SK-N-SH treated with all-trans-retinoic acid at 6 μM for 48 hours (cell line): Measurements from ENCODE around the gene SLC35C1.
"Not testable (repeated sequence)": the region's sequence is repeated elsewhere in the genome, so short reads cannot be mapped to it uniquely, and the experiment has no call there.

Source experiments
- ATAC-seq: fragments of 200-7000 bp; cut with Tn5 transposase; 3 replicates; pipeline ENCODE4 v1.9.1; 2020; ENCODE audit warnings: mild to moderate bottlenecking, moderate library complexity
- BACH2 ChIP-seq: fragments of 250-450 bp; sonication (Bioruptor Pico); IDR thresholded peaks from 2 replicates; pipeline ENCODE4 v1.9.0; 2021; ENCODE audit warnings: mild to moderate bottlenecking, borderline replicate concordance
- CSDC2 ChIP-seq: fragments of 250-450 bp; sonication (Bioruptor Pico); IDR thresholded peaks from 2 replicates; pipeline ENCODE4 v1.5.0; 2020; ENCODE audit warnings: mild to moderate bottlenecking, moderate library complexity
- ESRRG ChIP-seq: fragments of 250-450 bp; sonication (Bioruptor Pico); IDR thresholded peaks from 2 replicates; pipeline ENCODE4 v1.6.1; 2021; ENCODE audit warnings: mild to moderate bottlenecking
- GLIS3 ChIP-seq: fragments of 250-450 bp; sonication (Bioruptor Pico); IDR thresholded peaks from 2 replicates; pipeline ENCODE4 v1.5.0; 2020; ENCODE audit warnings: mild to moderate bottlenecking, moderate library complexity
- OSR1 ChIP-seq: fragments of 250-450 bp; sonication (Bioruptor Pico); IDR thresholded peaks from 2 replicates; pipeline ENCODE4 v1.8.0; 2022; ENCODE audit warnings: moderate library complexity, mild to moderate bottlenecking, inconsistent platforms
- PPARA ChIP-seq: fragments of 250-450 bp; sonication (Bioruptor Pico); IDR thresholded peaks from 2 replicates; pipeline ENCODE4 v1.5.0; 2020; ENCODE audit warnings: mild to moderate bottlenecking, borderline replicate concordance
- SNAI2 ChIP-seq: fragments of 250-450 bp; sonication (Bioruptor Pico); IDR thresholded peaks from 2 replicates; pipeline ENCODE4 v1.5.0; 2020; ENCODE audit warnings: mild to moderate bottlenecking, moderate library complexity
- TCF4 ChIP-seq: fragments of 250-450 bp; sonication (Bioruptor Pico); IDR thresholded peaks from 2 replicates; pipeline ENCODE4 v1.8.0; 2021; ENCODE audit warnings: mild to moderate bottlenecking, moderate library complexity, borderline replicate concordance
- TOX ChIP-seq: fragments of 250-450 bp; sonication (Bioruptor Pico); IDR thresholded peaks from 2 replicates; pipeline ENCODE4 v1.8.0; 2021; ENCODE audit warnings: mild to moderate bottlenecking, moderate library complexity, borderline replicate concordance
- ZFP3 ChIP-seq: fragments of 250-450 bp; sonication (Bioruptor Pico); IDR thresholded peaks from 2 replicates; pipeline ENCODE4 v1.5.0; 2020; ENCODE audit warnings: mild to moderate bottlenecking, moderate library complexity
- ZFP30 ChIP-seq: fragments of 450-650 bp; formaldehyde crosslinking; IDR thresholded peaks from 2 replicates; pipeline ENCODE4 v1.5.0; 2022; ENCODE audit warnings: mild to moderate bottlenecking, moderate library complexity
- ZNF8 ChIP-seq: fragments of 450-650 bp; formaldehyde crosslinking; IDR thresholded peaks from 2 replicates; pipeline ENCODE4 v1.5.0; 2020; ENCODE audit warnings: mild to moderate bottlenecking, moderate library complexity
- TF ChIP-seq, protein P1 (sequence below): fragments of 250-450 bp; sonication (Bioruptor Pico); IDR thresholded peaks from 2 replicates; pipeline ENCODE4 v1.5.0; 2020; ENCODE audit warnings: mild to moderate bottlenecking, moderate library complexity
- TF ChIP-seq, protein P2 (sequence below): fragments of 250-450 bp; sonication (Bioruptor Pico); IDR thresholded peaks from 2 replicates; pipeline ENCODE4 v1.5.1; 2021; ENCODE audit warnings: mild to moderate bottlenecking, moderate library complexity
- TF ChIP-seq, protein P3 (sequence below): fragments of 250-450 bp; sonication (Bioruptor Pico); IDR thresholded peaks from 2 replicates; pipeline ENCODE4 v1.8.0; 2020; ENCODE audit warnings: mild to moderate bottlenecking, moderate library complexity, borderline replicate concordance

SLC35C1 gene

DNA sequence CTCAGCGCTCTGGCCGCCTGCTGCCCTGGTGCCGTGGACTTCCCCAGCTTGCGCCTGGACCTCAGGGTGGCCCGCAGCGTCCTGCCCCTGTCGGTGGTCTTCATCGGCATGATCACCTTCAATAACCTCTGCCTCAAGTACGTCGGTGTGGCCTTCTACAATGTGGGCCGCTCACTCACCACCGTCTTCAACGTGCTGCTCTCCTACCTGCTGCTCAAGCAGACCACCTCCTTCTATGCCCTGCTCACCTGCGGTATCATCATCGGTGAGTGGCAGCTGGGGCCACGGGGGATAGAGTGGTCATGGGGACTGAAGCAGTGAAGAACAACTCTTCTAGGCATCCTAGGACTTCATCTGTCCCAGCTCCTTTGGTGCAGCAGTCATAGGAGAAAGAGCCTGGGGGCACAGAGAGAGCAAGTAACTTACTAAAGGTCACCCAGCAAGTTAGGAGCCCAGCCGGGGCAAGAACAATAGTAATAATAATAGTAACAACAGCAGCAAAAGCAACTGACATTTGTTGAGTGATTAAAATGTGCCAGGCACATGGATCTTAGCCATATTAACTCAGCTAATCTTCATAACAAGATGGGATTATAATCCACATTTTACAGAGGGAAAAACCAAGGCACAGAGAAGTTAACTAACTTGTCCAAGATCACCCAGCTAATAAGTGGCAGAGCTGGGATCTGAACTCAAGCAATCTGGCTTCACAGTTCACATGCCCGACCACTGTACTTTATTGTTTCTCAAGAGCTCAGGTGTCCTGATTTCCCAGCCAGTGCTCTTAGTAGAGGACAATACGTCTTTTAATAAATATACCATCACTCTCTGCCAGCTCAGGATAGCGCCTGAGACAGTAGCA, 1.4 kb downstream of the SLC35C1 start:
- no peak for ATAC-seq
- TF ChIP-seq PPARA (CRISPR knock-in tag) (no peak), CSDC2 (CRISPR knock-in tag) (no peak), TCF4 (no peak)
- TF ChIP-seq, protein P1, sequence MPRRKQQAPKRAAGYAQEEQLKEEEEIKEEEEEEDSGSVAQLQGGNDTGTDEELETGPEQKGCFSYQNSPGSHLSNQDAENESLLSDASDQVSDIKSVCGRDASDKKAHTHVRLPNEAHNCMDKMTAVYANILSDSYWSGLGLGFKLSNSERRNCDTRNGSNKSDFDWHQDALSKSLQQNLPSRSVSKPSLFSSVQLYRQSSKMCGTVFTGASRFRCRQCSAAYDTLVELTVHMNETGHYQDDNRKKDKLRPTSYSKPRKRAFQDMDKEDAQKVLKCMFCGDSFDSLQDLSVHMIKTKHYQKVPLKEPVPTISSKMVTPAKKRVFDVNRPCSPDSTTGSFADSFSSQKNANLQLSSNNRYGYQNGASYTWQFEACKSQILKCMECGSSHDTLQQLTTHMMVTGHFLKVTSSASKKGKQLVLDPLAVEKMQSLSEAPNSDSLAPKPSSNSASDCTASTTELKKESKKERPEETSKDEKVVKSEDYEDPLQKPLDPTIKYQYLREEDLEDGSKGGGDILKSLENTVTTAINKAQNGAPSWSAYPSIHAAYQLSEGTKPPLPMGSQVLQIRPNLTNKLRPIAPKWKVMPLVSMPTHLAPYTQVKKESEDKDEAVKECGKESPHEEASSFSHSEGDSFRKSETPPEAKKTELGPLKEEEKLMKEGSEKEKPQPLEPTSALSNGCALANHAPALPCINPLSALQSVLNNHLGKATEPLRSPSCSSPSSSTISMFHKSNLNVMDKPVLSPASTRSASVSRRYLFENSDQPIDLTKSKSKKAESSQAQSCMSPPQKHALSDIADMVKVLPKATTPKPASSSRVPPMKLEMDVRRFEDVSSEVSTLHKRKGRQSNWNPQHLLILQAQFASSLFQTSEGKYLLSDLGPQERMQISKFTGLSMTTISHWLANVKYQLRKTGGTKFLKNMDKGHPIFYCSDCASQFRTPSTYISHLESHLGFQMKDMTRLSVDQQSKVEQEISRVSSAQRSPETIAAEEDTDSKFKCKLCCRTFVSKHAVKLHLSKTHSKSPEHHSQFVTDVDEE: no peak
- TF ChIP-seq, protein P2, sequence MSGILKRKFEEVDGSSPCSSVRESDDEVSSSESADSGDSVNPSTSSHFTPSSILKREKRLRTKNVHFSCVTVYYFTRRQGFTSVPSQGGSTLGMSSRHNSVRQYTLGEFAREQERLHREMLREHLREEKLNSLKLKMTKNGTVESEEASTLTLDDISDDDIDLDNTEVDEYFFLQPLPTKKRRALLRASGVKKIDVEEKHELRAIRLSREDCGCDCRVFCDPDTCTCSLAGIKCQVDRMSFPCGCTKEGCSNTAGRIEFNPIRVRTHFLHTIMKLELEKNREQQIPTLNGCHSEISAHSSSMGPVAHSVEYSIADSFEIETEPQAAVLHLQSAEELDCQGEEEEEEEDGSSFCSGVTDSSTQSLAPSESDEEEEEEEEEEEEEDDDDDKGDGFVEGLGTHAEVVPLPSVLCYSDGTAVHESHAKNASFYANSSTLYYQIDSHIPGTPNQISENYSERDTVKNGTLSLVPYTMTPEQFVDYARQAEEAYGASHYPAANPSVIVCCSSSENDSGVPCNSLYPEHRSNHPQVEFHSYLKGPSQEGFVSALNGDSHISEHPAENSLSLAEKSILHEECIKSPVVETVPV (CRISPR knock-in tag): no peak

DNA sequence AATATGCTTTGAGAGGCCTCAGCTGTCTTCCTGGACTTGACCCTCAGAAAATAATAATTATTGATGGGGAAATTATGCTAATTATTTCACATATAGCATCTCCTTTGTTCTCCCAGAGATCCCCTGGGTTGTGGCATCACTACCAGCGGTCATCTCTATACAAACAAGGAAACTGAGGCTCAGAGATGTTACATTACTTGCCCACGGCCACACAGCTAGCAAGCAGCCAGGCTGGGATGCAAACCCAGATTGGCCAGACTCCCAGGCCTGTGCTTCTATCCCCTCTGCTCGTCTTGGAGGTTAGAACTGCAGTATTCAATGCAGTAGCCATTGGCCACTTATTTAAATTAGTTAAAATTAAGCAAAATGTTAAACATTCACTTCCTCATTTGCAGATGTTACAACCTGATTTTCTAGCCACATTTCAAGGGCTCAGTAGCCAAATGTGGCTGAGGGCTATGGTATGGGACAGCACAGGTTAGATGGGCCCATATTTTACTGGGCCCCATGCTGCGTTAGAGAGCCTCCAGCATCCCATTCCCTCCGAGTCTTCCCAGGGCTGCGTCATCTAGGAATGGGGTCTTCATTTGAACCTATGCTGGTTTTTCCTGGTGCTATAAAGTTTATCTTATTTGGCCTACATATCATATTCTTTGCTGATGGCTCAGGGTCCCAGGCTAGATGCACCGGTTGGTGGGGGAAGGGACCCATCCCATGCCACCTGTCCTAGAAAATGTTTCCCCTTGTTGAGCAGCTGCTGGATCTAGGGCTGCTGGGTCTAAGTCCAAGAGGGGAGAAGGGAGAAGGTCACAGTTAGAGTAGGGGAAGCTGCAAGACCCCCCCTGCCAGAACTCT, 2.2 kb downstream of the SLC35C1 start:
- TF ChIP-seq ZFP30 (no peak), ESRRG (no peak), TOX (CRISPR knock-in tag) (no peak), ZNF8 (no peak), CSDC2 (CRISPR knock-in tag) (no peak), ZFP3 (CRISPR knock-in tag) (no peak), TCF4 (no peak)
- TF ChIP-seq, protein P2 (CRISPR knock-in tag): no peak
- TF ChIP-seq, protein P1: no peak
- TF ChIP-seq, all 23 proteins: peak for 0
- no peak for ATAC-seq

DNA sequence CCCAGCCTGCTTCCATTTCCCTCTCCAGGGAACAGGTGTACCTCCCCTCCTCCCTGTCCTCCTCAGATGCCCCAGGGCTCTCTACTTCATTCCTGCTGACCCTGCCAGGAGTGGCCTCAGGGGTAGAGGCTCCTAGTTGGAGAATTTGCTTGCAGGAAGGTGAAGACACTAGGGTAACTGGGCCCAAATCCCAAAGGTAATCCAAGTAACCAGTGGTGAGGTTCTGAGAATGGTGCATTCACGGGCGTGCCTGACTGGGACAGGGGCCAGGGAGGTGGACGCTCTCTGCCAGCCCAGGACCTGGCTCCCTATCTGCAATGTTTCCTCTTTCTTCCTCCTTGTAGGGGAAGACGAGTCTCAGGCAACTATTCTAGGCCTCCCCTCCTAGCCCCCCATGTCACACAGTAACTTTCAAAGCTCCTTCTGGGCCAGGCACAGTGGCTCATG, 2.9 kb downstream of the SLC35C1 start:
- TF ChIP-seq, protein P2 (CRISPR knock-in tag): no peak
- no peak for TF ChIP-seq OSR1 (CRISPR knock-in tag)
- TF ChIP-seq BACH2 (CRISPR knock-in tag): no peak
- TF ChIP-seq, protein P1: no peak
- TF ChIP-seq ESRRG: no peak
- no peak for TF ChIP-seq SNAI2 (CRISPR knock-in tag)
- no peak for TF ChIP-seq GLIS3
- TF ChIP-seq ZFP3 (CRISPR knock-in tag): no peak
- TF ChIP-seq, protein P3, sequence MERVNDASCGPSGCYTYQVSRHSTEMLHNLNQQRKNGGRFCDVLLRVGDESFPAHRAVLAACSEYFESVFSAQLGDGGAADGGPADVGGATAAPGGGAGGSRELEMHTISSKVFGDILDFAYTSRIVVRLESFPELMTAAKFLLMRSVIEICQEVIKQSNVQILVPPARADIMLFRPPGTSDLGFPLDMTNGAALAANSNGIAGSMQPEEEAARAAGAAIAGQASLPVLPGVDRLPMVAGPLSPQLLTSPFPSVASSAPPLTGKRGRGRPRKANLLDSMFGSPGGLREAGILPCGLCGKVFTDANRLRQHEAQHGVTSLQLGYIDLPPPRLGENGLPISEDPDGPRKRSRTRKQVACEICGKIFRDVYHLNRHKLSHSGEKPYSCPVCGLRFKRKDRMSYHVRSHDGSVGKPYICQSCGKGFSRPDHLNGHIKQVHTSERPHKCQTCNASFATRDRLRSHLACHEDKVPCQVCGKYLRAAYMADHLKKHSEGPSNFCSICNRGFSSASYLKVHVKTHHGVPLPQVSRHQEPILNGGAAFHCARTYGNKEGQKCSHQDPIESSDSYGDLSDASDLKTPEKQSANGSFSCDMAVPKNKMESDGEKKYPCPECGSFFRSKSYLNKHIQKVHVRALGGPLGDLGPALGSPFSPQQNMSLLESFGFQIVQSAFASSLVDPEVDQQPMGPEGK (CRISPR knock-in tag): no peak
- TF ChIP-seq, all 23 proteins: peak for 0
- no peak for ATAC-seq

DNA sequence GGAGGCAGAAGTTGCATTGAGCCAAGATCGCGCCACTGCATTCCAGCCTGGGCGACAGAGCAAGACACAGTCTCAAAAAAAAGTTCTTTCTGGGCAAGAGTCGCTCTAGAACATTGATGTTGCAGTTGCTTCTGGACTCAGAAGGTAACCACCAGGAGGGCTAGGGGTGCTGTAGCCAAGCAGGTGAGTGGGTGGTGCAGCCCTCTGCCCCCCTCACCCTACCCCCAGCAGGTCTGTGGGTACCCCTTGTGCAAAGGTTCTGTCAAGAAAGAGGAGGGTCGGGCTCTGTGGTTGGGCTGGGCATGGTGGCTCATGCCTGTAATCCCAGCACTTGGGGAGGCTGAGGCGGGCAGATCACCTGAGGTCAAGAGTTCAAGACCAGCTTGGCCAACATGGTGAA, 3.5 kb downstream of the SLC35C1 start:
- not testable (repeated sequence) for ATAC-seq
